Superior temporal gyrus (tissue), 1 donor: ENCODE data around the gene SDC4.

Experiments
- DNase-seq: peaks from one replicate; pipeline ENCODE4 v3.0.0-alpha.2; 2016; ENCODE audit errors: extremely low spot score

Gene SDC4

GRCh38 chr20:45347936-45348778 is at the start of gene SDC4:
SDC4 (minus strand) TSS chr20:45348424; CDS start chr20:45348384, 40 bp downstream.
- no peak for DNase-seq

GRCh38 chr20:45395114-45395415 is 46.8 kb upstream of the SDC4 start:
- no peak for DNase-seq

GRCh38 chr20:45394221-45395113 is 46.2 kb upstream of the SDC4 start:
- DNase-seq = no peak

- DNase-seq = peak; percentile 80
Observed at GRCh38 chr20:45392733-45393132, 44.5 kb upstream of the SDC4 start.

- DNase-seq = no peak
Observed at GRCh38 chr20:45391559-45391958, 43.3 kb upstream of the SDC4 start.

GRCh38 chr20:45390931-45391330 is 42.7 kb upstream of the SDC4 start:
- DNase-seq = no peak

- no peak for DNase-seq
Observed at GRCh38 chr20:45387274-45387673, 39.0 kb upstream of the SDC4 start.

- peak; percentile 81 for DNase-seq
Observed at GRCh38 chr20:45378191-45378590, 30.0 kb upstream of the SDC4 start, which contains the start of gene TP53TG5. TP53TG5 (minus strand) TSS chr20:45378325; CDS start chr20:45378236, 89 bp downstream.

GRCh38 chr20:45377269-45377668 is 29.0 kb upstream of the SDC4 start:
- DNase-seq = no peak

GRCh38 chr20:45374966-45375365 is 26.7 kb upstream of the SDC4 start:
- no peak for DNase-seq

- no peak for DNase-seq
Observed at GRCh38 chr20:45374101-45374467, 25.9 kb upstream of the SDC4 start.

GRCh38 chr20:45373353-45374100 is 25.3 kb upstream of the SDC4 start:
- peak; percentile 93 for DNase-seq

- no peak for DNase-seq
Observed at GRCh38 chr20:45372646-45373352, 24.6 kb upstream of the SDC4 start.

- DNase-seq = no peak
Observed at GRCh38 chr20:45372241-45372640, 24.0 kb upstream of the SDC4 start.

GRCh38 chr20:45370571-45371160 is 22.4 kb upstream of the SDC4 start:
- DNase-seq = no peak

GRCh38 chr20:45368221-45368980 is 20.2 kb upstream of the SDC4 start:
- no peak for DNase-seq

GRCh38 chr20:45367126-45367525 is 18.9 kb upstream of the SDC4 start:
- DNase-seq = no peak

- DNase-seq = no peak
Observed at GRCh38 chr20:45366631-45367030, 18.4 kb upstream of the SDC4 start.

- no peak for DNase-seq
Observed at GRCh38 chr20:45366192-45366591, 18.0 kb upstream of the SDC4 start.

GRCh38 chr20:45365444-45365970 is 17.3 kb upstream of the SDC4 start:
- DNase-seq = no peak
